ENCODE results near the gene GABPB1.

The GABPB1 gene

DNA sequence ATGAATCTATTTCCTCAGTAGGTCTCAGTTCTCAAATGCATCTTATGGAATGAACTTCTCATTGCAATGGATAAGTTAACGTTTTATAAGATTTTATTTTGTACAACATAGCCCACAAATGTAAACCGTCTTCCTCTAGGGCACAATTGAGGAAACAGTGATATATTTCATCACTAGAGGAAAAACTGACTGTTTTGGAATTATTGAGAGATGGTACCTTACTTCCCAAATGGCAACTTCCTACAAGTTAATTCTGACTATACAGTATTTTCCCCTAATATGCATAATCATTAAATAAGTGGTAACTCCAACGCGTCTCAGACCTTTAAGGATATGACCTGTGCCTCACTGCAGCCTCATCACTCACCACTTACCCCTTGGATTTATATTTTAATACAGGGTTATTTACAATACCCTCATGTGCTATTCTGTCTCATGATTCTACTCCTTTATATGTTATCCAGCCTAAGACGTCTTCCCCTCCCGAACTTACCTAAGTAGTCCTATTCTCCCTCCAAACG, 13.3 kb downstream of the GABPB1 start:
- no peak for DNase-seq

DNA sequence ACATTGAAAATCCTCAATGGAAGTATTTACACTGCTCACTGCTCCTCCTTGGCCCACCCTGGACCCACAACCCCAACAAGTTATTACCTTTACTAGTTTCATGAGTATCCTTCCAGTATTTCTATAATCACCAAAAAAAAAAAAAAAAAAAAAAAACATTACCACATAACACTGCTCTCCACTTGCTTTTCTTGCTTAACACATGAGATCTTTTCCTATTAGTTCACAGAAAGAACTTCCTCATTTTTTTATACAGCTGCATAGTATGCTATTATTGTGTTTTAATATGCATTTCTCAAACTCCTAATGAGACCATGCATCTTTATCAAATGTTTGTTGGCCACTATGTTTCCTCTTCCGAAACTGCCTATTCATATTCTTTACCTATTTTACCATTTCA, 14.6 kb downstream of the GABPB1 start:
- no peak for DNase-seq

DNA sequence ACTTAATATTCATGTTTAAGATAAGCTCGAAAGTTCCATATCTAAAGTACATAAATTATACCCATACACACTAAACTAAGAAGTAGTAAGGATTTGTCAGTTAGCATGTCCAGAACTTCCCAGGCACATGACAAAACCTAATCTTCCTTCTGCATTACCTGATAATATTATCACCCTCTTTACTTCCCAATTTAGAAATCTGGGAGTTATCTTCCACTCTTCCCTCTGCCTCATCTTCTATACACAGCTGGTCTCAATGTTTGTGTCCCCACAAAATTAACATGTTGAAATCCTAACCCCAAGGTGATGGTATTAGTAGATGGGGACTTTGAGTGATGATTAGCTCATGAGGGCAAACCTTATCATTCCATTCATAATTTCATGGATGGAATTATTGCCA, 15.3 kb downstream of the GABPB1 start:
- DNase-seq, result no peak

GRCh38 chr15:50335251-50335650, 19.7 kb downstream of the GABPB1 start:
- DNase-seq, result no peak

DNA sequence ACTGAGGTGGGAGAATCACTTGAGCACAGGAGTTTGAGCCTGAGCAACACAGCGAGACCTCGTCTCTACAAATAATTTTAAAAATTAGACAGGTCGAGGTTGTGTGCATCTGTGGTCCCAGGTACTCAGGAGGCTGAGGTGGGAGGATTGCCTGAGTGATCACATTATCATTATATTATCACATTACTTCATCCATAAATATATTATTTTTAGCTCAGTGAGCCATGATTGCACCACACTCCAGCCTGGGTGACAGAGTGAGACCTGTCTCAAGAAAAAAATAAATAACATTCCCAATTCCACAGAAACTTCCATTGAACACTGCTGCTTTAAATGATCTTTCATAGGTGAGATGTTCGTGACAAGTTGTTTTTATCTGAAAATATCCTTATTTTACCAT, 21.8 kb downstream of the GABPB1 start:
- DNase-seq, result no peak

- no peak for DNase-seq
Measured at GRCh38 chr15:50330921-50331320, 24.1 kb downstream of the GABPB1 start.

DNA sequence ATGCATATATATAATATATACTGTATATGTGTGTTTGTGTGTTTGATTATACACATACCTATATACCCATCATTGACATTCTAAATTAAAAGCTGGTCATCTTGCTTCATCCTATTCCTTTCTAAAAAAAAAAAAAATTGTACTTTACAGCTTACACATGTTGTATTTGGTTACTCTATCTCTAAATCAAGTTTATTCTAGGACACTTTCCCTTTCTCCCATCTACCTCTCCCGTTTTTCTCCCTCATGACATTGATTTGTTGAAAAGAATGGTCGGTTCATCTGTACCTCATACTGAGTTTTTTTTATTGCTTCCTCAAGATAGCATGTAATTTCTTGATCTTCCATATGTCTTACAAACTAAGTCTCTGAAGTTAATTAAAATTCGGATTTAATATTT, 26.9 kb downstream of the GABPB1 start:
- DNase-seq, result no peak

DNA sequence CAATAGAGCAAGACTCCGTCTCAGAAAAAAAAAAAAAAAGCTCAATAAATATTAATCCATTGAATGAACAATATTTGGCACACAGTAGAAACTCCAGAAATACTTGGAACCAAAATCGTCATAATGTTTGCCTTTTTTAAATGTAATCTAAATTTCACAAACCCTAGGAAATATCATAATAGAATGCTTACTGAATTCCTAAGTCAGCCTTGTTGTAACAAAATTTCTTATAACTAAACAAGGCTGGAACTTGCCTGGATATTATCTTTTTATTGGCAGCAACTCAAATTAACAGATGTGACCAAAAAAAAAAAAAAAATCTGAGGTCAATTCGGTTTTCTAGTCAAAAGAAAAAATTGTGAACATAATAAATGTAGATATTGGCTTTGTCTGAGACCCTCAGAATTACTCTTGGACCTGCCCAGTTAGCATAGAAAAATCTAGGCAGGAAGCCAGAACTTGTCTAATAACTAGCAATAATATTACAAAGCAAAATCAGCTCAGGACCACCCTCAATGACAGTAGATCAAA, 33.3 kb downstream of the GABPB1 start:
- DNase-seq, result no peak

GRCh38 chr15:50320504-50320903, 34.5 kb downstream of the GABPB1 start:
- no peak for DNase-seq

- no peak for DNase-seq
Measured at GRCh38 chr15:50318697-50319096, 36.3 kb downstream of the GABPB1 start.

DNA sequence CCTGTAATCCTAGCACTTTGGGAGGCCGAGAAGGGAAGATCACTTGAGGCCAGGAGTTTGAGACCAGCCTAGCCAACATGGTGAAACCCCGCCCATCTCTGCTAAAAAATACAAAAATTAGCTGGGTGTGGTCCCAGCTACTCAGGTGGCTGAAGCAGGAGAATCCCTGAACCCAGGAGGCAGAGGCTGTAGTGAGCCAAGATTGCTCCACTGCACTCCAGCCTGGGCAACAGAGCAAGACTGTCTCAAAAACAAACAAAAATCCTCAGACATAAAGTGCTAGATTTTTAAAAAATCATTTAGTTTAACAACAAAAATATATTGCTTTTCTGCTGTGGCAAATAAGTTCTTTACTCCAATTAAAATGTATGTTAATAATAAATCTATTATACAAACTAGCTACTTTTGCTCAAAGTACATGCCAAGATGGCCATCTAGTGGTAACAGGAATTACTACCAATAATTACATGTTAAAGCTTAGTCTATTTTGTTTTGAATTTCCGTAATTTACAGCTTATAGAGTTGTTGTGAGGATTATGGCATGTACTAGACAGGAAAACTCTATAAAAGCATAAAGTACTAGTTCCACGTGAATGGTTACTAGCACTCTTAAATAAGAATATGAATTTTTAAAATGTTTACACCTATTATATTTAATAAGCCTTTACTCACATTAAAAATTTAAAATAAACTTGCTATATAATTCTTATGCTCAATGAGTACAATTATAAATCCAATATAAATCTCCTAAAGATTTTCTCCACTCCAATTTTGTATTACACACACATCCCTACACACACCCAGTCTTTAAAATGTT, 39.0 kb downstream of the GABPB1 start:
- no peak for DNase-seq

DNA sequence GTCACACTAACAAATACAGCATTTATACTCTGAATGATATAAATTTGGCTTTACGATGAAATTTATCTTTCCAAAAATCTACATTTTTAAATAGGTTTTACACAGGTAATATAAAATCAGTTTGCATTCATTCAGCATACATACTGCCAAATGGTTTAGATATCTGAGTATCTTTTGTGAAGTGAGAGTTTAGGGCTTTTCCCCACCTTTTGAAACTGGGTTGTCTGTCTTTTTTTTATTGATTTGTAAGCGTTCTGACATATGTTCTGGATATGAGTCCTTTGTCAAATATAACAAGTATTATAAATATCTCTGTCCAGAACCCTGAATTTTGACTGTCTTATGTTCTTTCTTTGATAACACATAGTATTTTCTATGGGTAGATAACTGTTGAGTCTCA, 42.4 kb downstream of the GABPB1 start:
- no peak for DNase-seq

DNA sequence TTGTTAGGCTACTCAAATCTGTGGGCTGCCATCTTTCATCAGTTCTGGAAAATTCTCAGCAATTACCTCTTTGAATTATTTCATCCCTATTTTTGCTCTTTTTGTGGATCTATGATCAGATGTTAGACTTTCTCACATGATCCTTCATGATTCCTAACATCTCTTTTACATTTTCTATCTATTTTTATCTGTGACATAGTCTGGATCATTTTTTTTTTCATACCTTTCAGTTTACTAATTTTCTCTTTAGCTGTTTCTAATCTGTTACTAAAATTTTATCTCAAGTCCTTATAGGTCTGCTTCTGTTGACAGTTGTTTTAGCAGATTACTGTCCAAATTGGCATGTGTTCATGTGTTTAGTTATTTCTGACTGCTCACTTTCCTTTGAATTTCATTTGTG, 47.2 kb downstream of the GABPB1 start:
- no peak for DNase-seq

GRCh38 chr15:50304836-50305235, 50.2 kb downstream of the GABPB1 start:
- DNase-seq, result no peak

DNA sequence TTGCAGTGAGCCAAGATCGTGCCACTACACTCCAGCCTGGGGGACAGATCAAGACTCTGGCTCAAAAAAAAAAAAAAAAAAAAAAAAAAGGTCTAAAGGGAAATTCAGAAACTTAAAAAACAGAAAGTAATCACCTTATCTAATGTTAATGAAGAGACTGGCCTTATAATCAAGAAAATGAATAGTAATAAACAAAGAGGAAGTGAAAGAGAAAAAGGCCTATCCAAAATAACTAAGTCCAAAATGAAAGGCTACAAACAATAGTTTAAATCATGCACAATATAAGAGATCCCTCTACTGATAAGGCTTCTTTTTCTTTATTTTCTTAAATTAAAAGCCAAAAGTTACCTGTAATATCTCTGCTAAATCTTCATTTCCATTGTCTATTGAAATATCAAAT, 52.4 kb downstream of the GABPB1 start:
- no peak for DNase-seq

DNA sequence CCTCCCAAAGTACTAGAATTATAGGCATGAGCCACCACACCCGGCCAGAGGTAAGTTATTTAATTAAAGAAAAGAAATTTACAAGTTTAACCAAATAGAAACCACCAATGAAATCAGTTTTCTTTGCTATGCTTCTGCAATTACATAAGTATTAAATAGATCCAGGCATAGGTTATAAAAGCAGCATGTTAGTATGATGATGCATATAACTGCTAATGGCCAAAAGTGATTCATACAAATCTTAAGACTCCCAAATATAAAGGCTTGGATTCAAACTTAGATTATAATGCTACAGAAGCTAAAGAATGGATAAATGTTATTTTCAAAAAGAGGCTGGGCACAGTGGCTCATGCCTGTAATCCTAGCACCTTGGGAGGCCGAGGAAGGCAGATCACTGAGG, 56.7 kb downstream of the GABPB1 start:
- DNase-seq, result no peak

DNA sequence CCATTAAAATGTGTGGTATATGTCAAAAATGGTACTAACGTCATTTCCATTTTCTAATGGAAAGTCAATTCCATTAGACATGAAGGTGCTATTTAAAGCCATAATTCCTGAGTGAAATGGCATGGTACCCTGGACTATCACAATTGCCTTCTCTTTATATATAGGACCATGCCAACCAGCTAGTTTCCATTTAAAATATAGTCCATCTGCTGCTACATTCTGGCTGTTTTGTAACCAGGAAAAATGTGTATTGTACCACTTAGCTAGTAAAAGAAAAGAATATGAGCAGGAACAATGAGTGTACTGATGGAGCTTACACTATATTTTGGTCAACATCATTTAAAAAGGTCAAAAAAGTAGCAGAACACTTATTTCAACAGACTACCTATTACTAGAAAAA, 59.0 kb downstream of the GABPB1 start:
- DNase-seq, result no peak

GRCh38 chr15:50289749-50290148, 65.2 kb downstream of the GABPB1 start:
- DNase-seq, result no peak

DNA sequence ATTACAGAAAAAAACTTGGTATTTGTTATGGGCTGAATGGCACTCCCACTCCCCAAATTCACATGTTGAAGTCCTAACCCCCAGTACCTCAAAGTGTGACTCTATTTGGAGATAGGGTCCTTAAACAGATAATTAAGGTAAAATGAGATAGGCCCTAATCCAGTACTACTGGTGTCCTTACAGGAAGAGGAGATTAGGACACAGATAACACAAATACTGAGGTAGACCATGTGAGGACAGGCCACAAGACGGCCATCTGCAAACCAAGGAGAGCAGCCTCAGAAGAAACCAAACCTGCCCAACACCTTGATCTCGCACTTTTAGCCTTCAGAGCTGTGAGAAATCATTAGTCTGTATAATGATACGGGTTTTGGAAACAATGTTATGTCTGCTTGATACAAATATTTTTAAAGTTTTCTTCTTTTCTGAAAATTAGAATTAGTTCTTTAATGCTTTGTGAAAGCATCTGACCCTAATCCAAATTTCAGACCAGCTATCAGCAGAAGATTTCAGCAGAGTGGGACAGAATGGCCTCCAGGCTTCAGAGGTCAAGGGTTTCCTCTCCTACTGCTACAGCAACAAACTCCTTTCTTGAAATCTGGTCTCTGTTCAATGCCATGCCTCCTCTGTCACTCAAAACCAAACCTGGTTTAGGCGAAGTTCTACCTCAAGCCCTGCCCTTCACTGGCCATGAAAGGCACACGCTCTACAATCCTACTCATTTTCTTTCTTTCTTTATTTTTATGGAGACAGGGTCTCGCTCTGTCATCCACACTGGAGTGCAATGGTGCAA, 67.5 kb downstream of the GABPB1 start:
- DNase-seq, result no peak

DNA sequence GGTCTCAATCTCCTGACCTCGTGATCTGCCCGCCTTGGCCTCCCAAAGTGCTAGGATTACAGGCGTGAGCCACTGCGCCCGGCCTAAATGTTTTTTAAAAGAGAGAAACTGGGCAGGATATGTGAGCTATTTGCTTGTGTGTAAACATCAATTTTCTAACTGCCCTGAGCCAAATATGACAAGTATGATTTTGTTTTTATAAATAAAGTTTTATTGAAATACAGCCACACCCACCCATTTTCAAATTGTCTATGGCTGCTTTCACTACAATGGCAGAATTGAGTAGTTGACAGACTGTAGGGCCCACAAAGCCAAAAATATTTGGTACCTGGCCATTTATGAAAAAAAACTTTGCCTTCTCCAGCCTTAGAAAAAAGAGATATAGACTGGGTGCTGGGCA, 73.6 kb downstream of the GABPB1 start:
- DNase-seq, result no peak

GRCh38 chr15:50280271-50280670, 74.7 kb downstream of the GABPB1 start:
- DNase-seq, result no peak

GRCh38 chr15:50278496-50278895, 76.5 kb downstream of the GABPB1 start:
- no peak for DNase-seq

GRCh38 chr15:50277370-50277769, 77.6 kb downstream of the GABPB1 start:
- DNase-seq, result no peak

DNA sequence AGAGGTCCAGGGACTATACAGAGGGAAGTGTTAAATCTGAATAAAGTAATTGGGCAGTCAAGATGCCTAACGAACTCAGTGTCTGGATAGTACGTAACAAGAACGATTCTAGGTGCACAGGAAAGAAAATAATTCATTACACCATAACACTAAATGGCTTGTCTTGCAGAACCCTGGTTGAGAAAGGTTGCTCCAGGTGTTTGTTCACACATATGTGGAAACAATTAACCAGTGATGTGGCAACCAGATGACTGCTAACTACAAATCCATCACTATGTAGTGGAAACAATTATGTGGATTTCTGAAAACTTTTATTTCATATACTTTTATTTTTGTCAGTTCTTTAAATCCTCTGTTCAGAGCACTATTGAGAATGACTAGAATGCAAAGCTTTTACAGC, 79.1 kb downstream of the GABPB1 start:
- no peak for DNase-seq
